ENCODE results near the gene SYNE2.

DNA sequence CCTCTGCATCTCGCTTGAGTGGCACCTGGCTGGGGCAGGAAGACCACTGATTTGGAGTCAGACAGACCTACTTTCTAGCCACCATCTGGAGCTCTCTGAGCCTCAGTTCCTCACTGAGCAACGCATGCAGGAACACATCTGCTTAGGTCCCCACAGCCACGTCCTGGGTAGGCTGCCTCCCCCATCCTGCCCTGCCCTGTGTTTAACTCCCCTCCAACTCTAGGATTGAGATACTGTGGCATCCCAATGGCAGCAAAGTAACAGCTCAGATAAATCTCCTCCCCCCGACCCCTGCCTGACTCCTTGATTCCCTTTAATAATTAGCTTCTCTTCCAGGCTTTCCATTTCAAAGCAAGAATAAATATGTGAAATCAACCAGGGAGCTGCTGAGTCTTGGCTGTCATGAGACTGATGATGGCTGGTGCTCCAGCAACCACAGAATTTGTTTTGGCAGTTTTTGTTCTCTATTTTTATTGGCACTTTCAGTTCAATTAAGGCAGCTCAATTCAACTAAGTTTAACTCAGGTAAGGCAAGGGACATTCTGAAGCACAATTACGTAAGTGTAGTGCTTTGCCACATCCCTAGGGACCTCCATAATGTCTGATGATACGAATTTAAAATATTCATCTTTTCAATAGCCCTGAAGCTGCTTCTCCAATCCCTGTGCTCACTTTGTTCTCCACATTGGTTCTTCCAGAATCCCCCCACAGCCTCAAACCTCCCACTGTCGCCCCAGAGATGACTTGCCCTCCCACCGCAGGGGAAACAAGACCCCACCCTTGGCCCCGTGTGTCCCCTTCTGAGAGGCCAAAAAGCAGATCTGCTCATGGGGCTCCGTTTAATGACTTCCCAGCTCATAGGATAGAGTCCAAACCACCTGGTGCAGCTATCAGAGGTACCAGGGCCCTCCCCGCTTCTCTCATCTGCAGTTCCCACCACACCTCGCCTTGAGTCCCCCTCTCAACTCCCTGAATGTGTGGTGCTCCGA lies 383.1 kb downstream of the SYNE2 start:
- TF ChIP-seq, protein P1, sequence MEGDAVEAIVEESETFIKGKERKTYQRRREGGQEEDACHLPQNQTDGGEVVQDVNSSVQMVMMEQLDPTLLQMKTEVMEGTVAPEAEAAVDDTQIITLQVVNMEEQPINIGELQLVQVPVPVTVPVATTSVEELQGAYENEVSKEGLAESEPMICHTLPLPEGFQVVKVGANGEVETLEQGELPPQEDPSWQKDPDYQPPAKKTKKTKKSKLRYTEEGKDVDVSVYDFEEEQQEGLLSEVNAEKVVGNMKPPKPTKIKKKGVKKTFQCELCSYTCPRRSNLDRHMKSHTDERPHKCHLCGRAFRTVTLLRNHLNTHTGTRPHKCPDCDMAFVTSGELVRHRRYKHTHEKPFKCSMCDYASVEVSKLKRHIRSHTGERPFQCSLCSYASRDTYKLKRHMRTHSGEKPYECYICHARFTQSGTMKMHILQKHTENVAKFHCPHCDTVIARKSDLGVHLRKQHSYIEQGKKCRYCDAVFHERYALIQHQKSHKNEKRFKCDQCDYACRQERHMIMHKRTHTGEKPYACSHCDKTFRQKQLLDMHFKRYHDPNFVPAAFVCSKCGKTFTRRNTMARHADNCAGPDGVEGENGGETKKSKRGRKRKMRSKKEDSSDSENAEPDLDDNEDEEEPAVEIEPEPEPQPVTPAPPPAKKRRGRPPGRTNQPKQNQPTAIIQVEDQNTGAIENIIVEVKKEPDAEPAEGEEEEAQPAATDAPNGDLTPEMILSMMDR (IDR thresholded peaks at IDR 0.05; ENCODE audit: insufficient read depth, low read length, poor library complexity, severe bottlenecking) = no peak
- TF ChIP-seq EZH2phosphoT487 (conservative IDR thresholded peaks at IDR 0.05; ENCODE audit: low read length) = no peak

All from SU-DHL-6 (cell line).